Right lobe of liver (tissue), 6 donors: ENCODE results near the gene ATG5. TPM values are rescaled to one million over a fixed set of nuclear protein-coding genes. Genes with fewer than 3 reads are reported as not detected.

ENCODE experiments used
- ATAC-seq, 4 donors: fragments of 200-7000 bp; cut with Tn5 transposase; one replicate each; pipeline ENCODE4 v1.9.1; 2020; ENCODE audit warnings: mild to moderate bottlenecking in 4 of 4, moderate library complexity in 4 of 4
- DNase-seq, 3 donors: peaks; one replicate each; pipeline ENCODE4 v3.0.0-alpha.2; 2020
- H3K27ac ChIP-seq, 3 donors: fragments of 200-600 bp; one replicate each; pipeline ENCODE4 v1.8.0; 2022
- H3K27me3 ChIP-seq, 2 donors: fragments of 200-600 bp; one replicate each; pipeline ENCODE4 v1.8.0; 2022
- H3K36me3 ChIP-seq, 4 donors: fragments of 200-600 bp; sonication (generic) in 1 of 4; one replicate each; pipeline versions ENCODE4 v1.5.1 to v1.8.0; 2017 to 2022; ENCODE audit warnings: control low read depth in 1 of 4
- H3K4me1 ChIP-seq, 4 donors: fragments of 200-600 bp; sonication (generic) in 1 of 4; one replicate each; pipeline versions ENCODE4 v1.5.1 to v1.8.0; 2017 to 2022; ENCODE audit warnings: control low read depth in 1 of 4
- H3K4me3 ChIP-seq, 3 donors: fragments of 200-600 bp; one replicate each; pipeline ENCODE4 v1.8.0; 2022
- H3K9me3 ChIP-seq, 4 donors: fragments of 200-600 bp; sonication (generic) in 1 of 4; one replicate each; pipeline versions ENCODE4 v1.5.1 to v1.8.0; 2017 to 2022; ENCODE audit warnings: control low read depth in 1 of 4
- POLR2A ChIP-seq: fragments of 450-650 bp; IDR thresholded peaks from one replicate; pipeline ENCODE4 v1.6.1; 2017; ENCODE audit warnings: antibody characterized with exemption, mild to moderate bottlenecking
- WGBS: methylation state at CpG from one replicate; pipeline ENCODE4 v1.1.6; 2018; ENCODE audit warnings: low coverage, low lambda C conversion rate; ENCODE audit not compliant: insufficient coverage; ENCODE audit errors: missing lambda C conversion rate; 5-methylcytosine and 5-hydroxymethylcytosine counted together
- intact Hi-C, 2 donors: fragments of 100-400 bp; cut with DNase I; formaldehyde crosslinking; loops; one replicate each; pipeline versions ENCODE4 v1.11.2 to v1.14.1; 2022
- total RNA-seq, 6 experiments: library from RNA; depleted of rRNA in 2 of 6; stranded (reverse); fragments of >200 nt in 2 of 6; fragmentation: NEBNext Ultra II Directional in 3 of 6; extraction: Animal tissue kit (Norgen Biotek cat#: 25700) in 3 of 6; gene quantifications; one replicate each; pipeline versions ENCODE4 v1.1.0 to v1.2.4, GENCODE V29; 2016 to 2023
- TF ChIP-seq, protein P1 (sequence below), 4 donors: fragments of 200-600 bp in 3 of 4; fragments of 450-650 bp in 1 of 4; IDR thresholded peaks; one replicate each; pipeline versions ENCODE4 v1.5.1 to v1.8.0; 2016 to 2022; ENCODE audit warnings: antibody characterized with exemption in 4 of 4, mild to moderate bottlenecking in 2 of 4
- donor health status: DM: no; HTN: yes; CAD: no.
- donor health status: DM: no; HTN: no; CAD: no.
- donor health status: DM: no; HTN: no; CAD: no.
- donor health status: DM: no; HTN: yes; CAD: no.
- donor health status: DM: no; HTN: yes; CAD: no.

ATG5 gene
- total RNA-seq, 6 experiments from 2014 or later, result 12.8 to 27.8 (median 16.3) TPM

DNA sequence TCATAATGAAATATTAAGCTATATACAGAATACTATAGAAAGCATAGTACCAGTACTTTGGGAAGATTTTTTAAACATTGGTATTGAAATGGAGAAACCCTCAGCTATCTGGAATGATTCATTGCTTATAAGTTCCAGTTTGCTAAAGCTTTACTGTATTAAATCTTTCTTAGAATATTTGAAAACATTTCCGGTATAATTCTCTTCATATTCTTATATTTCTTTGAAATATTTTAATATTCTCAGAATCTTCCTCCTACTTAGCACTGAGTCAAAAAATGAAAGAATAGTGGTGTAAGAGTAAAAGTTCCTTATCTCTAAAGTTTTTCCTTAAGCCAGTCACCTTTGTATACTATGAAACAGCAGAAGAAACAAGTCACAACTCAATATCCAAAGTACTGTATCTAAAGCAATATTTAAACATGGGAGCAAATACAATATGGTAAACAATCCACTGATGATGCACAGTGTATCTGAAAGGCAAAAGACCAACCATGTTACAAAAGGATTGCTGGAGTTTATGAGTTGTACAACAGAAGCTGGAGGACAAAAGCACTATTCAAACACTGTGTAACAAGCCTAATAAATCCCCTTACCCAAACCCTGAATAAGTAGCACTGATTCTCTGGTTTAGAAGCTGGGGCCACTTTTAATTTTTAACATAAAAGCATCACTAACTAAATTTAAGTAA lies 137.3 kb downstream of the ATG5 start:
- no peak for ATAC-seq
- no peaks in the 10 kb centered on the region for H3K27me3 ChIP-seq
- H3K4me1 ChIP-seq, result no peaks in the 10 kb centered on the region
- no peak for DNase-seq
- no peak overlapping the region for H3K4me3 ChIP-seq
- no peak overlapping the region for H3K27ac ChIP-seq
- H3K36me3 ChIP-seq, result no peaks in the 10 kb centered on the region
- no peak for TF ChIP-seq POLR2A
- TF ChIP-seq, protein P1, sequence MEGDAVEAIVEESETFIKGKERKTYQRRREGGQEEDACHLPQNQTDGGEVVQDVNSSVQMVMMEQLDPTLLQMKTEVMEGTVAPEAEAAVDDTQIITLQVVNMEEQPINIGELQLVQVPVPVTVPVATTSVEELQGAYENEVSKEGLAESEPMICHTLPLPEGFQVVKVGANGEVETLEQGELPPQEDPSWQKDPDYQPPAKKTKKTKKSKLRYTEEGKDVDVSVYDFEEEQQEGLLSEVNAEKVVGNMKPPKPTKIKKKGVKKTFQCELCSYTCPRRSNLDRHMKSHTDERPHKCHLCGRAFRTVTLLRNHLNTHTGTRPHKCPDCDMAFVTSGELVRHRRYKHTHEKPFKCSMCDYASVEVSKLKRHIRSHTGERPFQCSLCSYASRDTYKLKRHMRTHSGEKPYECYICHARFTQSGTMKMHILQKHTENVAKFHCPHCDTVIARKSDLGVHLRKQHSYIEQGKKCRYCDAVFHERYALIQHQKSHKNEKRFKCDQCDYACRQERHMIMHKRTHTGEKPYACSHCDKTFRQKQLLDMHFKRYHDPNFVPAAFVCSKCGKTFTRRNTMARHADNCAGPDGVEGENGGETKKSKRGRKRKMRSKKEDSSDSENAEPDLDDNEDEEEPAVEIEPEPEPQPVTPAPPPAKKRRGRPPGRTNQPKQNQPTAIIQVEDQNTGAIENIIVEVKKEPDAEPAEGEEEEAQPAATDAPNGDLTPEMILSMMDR (IDR thresholded peaks at IDR 0.05), result no peak
- WGBS, result 85% methylated on average over 1 of the region's 1 CpG
- intact Hi-C loops, result no loop called here
- no peaks in the 10 kb centered on the region for H3K9me3 ChIP-seq

DNA sequence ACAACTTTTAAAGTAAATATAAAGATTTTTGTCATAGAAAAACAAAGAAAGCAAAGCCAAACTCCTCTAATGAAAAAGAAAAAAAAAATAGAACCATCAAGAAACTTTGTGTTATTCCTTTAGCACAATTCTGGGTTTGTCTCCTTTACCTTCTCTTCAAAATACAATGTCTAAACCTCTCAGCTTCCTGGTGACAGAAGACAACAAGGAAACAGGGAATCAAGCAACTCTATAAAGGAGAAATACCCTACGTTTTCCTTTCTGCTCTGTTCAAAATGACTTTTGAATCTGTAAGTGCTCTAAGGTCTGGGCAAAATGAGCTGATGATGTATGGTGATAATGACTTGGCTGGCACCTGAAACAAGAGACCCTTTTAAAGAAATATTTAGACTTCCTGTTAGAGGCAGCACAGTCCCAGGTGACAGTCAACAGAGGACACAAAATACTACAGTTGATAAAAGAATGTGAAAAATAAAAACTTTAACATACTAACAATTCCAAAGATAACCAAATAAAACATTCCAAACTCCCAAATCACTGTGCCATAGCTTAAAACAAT lies 138.1 kb downstream of the ATG5 start:
- Histone ChIP-seq H3K9me3 (no peaks in the 10 kb centered on the region), H3K36me3 (no peaks in the 10 kb centered on the region), H3K4me1 (no peaks in the 10 kb centered on the region), H3K4me3 (no peak overlapping the region), H3K27me3 (no peaks in the 10 kb centered on the region), H3K27ac (no peak overlapping the region)
- WGBS, result 76% methylated on average over 1 of the region's 1 CpG
- no peak for DNase-seq
- intact Hi-C loops, result no loop called here
- no peak for ATAC-seq
- no peak for TF ChIP-seq POLR2A
- TF ChIP-seq, protein P1 (IDR thresholded peaks at IDR 0.05), result no peak

DNA sequence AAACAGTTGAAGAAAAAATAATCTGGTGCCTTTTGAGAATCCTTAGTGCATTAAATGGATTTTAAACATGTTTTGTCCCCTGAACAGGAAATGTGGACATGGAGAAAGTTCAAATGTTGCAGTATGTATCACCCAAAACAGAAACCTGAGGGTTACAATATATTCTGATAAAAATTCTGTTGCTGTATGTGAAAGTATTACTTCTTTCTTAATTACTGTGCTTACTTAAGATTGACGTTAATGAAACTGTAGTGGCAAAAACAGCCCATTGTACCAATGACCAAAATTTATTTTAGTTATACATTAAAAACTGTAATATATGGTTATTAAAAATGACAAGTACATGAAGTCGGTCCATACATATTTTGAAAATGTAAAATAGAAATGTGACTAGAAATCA lies 138.8 kb downstream of the ATG5 start:
- no peak for ATAC-seq
- no peak overlapping the region for H3K4me3 ChIP-seq
- H3K4me1 ChIP-seq, result no peaks in the 10 kb centered on the region
- H3K36me3 ChIP-seq, result no peaks in the 10 kb centered on the region
- TF ChIP-seq POLR2A, result no peak
- TF ChIP-seq, protein P1 (IDR thresholded peaks at IDR 0.05), result no peak
- H3K27me3 ChIP-seq, result no peaks in the 10 kb centered on the region
- H3K27ac ChIP-seq, result no peak overlapping the region
- DNase-seq, result no peak
- no peaks in the 10 kb centered on the region for H3K9me3 ChIP-seq
- WGBS, result 84% methylated on average over 2 of the region's 2 CpGs
- intact Hi-C loops, result no loop called here

DNA sequence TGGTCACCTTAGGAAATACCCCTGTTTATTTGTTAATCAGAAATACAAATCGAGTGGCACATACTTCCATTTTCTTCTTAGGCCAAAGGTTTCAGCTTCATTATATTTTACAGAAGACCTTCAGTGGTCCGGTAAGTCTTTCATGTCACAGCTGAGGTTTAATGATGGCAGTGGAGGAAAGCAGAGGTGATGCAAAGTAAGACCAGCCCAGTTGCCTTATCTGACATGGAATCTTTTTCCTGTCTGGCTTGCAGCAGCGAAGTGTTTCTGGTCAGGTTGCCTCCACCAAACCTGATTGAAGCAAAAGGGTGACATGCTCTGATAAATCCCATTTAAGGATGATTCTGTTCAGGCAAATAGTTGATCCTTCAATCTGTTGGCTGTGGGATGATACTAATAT lies 139.4 kb downstream of the ATG5 start:
- intact Hi-C loops, result no loop called here
- no peak overlapping the region for H3K27ac ChIP-seq
- no peak for DNase-seq
- H3K27me3 ChIP-seq, result no peaks in the 10 kb centered on the region
- no peak overlapping the region for H3K4me3 ChIP-seq
- 71% methylated on average over 3 of the region's 3 CpGs for WGBS
- no peaks in the 10 kb centered on the region for H3K36me3 ChIP-seq
- no peak for ATAC-seq
- TF ChIP-seq, protein P1 (IDR thresholded peaks at IDR 0.05), result no peak
- no peak for TF ChIP-seq POLR2A
- no peaks in the 10 kb centered on the region for H3K4me1 ChIP-seq
- no peaks in the 10 kb centered on the region for H3K9me3 ChIP-seq
